Stimulated activated CD8-positive, alpha-beta memory T cell treated with anti-CD3 and anti-CD28 coated beads, Interleukin-2, amount 100 ng/mL, for 48 hours (primary cell): ENCODE results near the gene SLC35E4.
"Not testable (repeated sequence)": the region's sequence is repeated elsewhere in the genome, so short reads cannot be mapped to it uniquely, and the experiment has no call there.

Source experiments
- DNase-seq, 2 donors: peaks; one replicate each; pipeline ENCODE4 v3.0.0-alpha.2; 2020; ENCODE audit warnings: low read depth in 2 of 2

The SLC35E4 gene

GRCh38 chr22:30635273-30636225 lies at the start of gene SLC35E4:
TSS of gene SLC35E4 (plus strand) at chr22:30635781. CDS start at chr22:30636451, 670 bp downstream.
- peak; percentile 95 to 97 for DNase-seq

DNA sequence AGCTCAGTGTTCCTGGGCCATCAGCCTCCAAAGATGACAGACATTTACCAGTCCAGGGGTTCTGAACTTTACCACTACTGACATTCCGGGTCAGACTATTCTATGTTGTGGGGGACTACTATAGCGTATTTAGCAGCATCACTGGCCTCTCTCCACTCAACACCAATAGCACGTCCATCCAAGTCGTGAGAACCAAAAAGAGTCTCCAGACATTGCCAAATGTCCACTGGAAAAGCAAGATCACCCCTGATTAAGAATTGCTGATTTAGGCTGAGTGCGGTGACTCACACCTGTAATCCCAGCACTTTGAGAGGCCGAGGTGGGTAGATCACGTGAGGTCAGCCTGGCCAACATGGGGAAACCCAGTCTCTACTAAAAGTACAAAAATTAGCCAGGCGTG lies 49.2 kb upstream of the SLC35E4 start:
- DNase-seq, result no peak

DNA sequence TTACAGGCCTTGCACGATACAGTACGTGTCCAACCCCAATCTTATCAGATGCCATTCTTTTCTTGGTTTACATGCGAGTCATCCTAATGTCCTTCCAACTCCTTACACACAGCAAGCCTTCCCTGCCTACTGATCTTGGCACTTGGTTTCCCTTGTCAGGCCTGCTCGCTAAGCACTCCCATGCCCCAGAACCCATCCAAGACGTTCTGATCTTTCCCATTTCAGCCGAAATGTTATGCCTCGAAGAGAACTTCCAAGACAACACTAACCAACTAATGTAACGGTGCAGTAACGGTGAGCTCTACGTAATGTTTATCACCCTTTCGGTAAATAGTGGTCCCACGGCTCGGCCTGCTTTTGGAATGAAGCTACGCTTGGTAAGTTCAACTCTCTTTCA lies 44.4 kb upstream of the SLC35E4 start:
- no peak for DNase-seq

DNA sequence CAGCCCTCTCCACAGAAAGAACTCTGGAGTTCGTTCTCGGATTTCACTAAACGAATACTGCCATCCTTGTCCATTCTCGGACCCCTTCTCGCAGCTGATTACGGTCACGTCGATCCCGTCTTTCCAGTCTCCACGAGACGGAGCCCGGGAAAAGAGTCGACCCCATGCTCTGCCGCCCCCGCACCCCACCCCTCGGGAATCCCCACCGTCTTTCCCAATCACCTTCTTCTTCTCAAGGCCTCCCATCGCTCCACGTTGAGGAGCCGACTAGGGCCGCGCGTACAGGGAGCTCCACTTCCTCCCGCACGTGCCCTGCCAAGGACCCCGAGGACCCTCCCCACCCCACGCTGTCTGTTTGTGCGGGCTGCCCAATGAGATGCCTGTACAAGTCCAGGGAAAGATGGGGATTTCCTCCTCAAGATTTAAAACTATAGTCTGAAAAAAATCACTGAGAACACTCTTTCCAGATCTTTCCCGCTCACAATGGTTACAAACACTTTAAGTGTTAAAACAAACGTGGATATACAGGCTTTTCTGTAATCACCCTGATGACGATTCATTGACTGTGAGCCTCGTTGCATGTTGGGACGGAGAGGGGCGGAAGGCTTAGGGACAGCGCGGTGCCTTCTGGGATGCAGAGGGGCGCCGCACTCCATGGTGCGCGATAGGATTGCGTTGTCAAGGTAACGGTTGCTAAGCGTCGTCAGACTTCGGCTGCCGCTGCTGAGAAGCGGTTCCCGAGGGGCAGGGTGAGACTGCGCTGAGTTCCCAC lies 43.8 kb upstream of the SLC35E4 start, which contains the start of gene PES1:
Gene PES1, minus strand, starts transcription at position 323 of the 772 bp plus-strand sequence. Its CDS starts 77 bp downstream, at position 246.
- peak; percentile 81 to 88 for DNase-seq

- DNase-seq, result not testable (repeated sequence)
These were observed 43.2 kb upstream of the SLC35E4 start for GRCh38 chr22:30592360-30592713.

DNA sequence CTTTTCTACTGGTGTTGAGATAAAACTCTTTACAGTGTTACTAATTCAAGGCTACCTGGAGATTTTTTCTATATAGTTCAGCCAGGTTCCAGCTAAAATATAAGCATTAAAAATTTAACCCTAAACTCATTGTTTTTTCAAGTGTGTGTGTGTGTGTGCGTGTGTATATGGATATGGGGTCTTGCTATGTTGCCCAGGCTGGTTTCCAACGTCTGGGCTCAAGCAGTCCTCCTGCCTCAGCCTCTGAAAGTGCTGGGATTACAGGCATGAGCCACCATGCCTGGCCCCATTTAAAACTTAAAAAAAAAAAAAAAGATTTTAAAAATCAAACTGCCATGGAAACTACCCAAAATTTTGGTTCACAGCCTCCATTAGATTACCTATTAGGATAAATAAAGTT lies 39.4 kb upstream of the SLC35E4 start:
- no peak for DNase-seq

DNA sequence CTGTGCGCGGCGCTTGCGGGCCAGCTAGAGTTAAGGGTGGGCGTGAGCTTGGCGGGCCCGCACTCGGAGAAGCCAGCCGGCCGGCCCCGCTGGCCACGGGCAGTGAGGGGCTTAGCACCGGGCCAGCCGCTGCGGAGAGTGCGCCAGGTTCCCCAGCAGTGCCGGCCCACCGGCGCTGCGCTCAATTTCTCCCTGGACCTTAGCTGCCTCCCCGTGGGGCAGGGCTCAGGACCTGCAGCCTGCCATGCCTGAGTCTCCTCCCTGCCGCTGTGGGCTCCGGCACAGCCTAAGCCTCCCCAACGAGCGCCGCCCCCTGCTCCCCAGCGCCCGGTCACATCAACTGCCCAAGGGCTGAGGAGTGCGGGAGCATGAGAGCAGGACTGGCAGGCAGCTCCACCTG lies 38.7 kb upstream of the SLC35E4 start:
- DNase-seq, result no peak

GRCh38 chr22:30598986-30599385 lies 36.6 kb upstream of the SLC35E4 start:
- DNase-seq, result no peak

DNA sequence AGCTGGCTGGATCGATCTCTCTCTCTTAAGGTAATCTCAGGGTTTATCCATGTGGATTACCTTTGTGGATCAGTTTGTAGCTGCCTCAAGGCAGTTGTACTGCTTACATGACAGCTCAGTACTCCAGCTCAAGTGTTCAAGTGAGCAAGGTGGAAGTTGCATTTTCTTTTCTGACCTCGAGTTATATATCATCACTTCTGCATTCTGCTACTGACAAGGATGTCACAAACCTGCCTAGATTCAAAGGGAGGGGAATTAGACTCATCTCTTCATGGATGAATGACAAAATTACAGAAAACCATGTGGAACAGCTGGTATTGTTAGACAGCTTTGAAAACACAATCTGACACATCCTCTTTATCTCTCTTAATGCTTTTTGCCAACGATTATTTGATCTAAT lies 34.7 kb upstream of the SLC35E4 start:
- DNase-seq, result no peak

GRCh38 chr22:30601464-30601863 lies 34.1 kb upstream of the SLC35E4 start:
- no peak for DNase-seq

GRCh38 chr22:30602049-30602448 lies 33.5 kb upstream of the SLC35E4 start:
- DNase-seq, result no peak

GRCh38 chr22:30603801-30604200 lies 31.8 kb upstream of the SLC35E4 start:
- no peak for DNase-seq

DNA sequence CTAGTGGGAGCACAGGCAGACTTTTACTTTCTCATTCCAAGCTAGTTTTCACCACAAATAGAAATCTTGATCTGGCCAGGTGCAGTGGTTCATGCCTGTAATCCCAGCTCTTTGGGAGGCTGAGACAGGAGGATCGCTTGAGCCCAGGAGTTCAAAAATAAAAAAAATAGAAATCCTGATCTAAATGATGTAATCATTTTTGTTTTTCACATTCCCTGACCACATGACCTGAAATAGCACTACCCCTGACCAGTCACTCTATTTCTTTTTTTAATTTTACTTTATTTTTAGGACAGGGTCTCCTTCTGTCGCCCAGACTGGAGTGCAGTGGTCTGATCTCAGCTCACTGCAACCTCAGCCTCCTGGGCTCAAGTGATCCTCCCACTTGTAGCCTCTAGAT lies 30.9 kb upstream of the SLC35E4 start:
- no peak for DNase-seq

- DNase-seq, result peak in 1 of 2 donors; percentile 34
These were observed 30.0 kb upstream of the SLC35E4 start for GRCh38 chr22:30605449-30606110.

GRCh38 chr22:30606455-30607299 lies 28.9 kb upstream of the SLC35E4 start, which contains the start of gene TCN2:
TSS of gene TCN2 (plus strand) at chr22:30607174. CDS start at chr22:30607332, 158 bp downstream.
- peak in 1 of 2 donors; percentile 17 for DNase-seq

DNA sequence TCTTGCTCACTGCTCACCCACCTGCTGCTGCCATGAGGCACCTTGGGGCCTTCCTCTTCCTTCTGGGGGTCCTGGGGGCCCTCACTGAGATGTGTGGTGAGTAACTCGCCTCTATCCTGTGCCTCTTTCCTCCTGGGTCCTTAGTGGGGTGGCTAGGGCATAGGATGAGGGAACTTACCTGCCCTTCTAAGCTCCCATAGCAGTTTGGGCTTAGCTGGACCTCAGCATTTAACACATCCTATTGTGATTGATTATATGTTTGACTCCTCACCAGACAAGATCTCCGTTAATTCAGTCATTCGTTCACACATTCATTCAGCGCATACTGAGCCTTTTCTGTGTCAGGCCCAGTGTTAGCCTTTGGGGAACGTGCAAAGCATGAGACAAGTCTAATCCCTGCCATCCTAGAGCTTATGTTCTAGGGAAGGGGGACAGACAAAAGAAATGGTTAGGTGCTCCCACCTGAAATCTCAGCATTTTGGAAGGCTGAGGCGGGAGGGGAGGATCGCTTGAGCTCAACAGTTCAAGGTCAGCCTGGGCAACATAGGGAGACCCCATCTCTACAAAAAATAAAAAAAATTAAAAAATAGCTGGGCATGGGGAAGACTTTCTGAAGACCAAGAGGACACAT lies 28.2 kb upstream of the SLC35E4 start:
- no peak for DNase-seq

- DNase-seq, result no peak
These were observed 27.6 kb upstream of the SLC35E4 start for GRCh38 chr22:30607939-30608338.

- DNase-seq, result peak in 1 of 2 donors; percentile 2
These were observed 26.1 kb upstream of the SLC35E4 start for GRCh38 chr22:30609260-30610185.

- no peak for DNase-seq
These were observed 25.3 kb upstream of the SLC35E4 start for GRCh38 chr22:30610299-30610698.
